ENCODE results near the gene MND1. TPM values are rescaled to one million over a fixed set of nuclear protein-coding genes. Genes with fewer than 3 reads are reported as not detected.

Gene MND1, protein sequence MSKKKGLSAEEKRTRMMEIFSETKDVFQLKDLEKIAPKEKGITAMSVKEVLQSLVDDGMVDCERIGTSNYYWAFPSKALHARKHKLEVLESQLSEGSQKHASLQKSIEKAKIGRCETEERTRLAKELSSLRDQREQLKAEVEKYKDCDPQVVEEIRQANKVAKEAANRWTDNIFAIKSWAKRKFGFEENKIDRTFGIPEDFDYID
- polyA plus RNA-seq (2013, experiment 1 of 2), result 24.0 TPM
- 29.1 TPM for polyA plus RNA-seq (2013, experiment 2 of 2)

DNA sequence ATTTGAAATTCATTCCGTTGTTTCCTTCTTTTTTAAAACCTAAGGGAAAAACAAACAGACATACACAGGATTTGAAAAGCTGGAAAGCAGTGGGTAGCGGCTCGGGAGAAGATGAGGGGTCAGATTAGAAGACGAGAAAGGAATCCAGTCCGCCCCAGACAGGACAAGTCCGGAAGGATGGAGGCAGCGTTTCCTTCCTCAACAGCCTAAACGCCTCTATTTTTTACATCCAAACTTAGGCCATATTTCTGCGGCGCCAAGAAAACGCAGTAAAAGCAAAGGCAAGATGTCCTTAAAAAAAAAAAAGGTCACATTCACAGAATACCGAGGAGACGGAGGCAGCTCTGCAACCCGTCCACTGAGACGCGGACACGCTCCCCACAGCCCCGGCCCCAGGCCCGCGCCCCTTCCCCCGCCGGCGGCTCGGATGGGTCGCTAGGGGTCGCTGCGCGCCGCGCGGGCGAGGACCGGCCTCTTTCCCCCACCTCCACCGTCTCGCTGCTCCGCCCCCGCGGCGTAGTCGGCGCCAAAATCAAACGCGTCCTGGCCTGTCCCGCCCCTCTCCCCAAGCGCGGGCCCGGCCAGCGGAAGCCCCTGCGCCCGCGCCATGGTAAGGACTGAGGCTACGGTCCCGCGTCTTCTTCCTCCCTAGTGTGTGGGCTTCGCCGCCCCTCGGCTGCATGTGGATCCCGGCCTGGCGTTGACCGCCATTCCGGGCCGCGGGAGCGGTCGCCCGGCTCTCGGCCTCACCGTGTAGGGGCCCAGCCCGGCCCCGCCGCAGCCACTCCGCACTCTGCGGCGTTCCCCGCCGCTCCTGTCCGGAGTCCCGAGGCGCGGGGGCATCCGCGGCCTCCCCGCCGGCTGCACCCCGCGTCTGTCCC, at the start of gene MND1:
Gene MND1, plus strand, starts transcription at position 558 of the 881 bp plus-strand sequence. Its CDS starts 50 bp downstream, at position 608.
- peak within 1 kb of the TSS; percentile 95 for H3K27ac ChIP-seq (ENCODE audit: low read depth, low read length)
- peaks cover 16% of the 10 kb centered on the region for H3K4me1 ChIP-seq (ENCODE audit: insufficient read depth, low read length)
- H3K4me3 ChIP-seq (ENCODE audit: low read length), result peak within 1 kb of the TSS; percentile 67
- no peaks in the 10 kb centered on the region for H3K36me3 ChIP-seq (ENCODE audit: insufficient read depth, low read length)
- WGBS, result 2% methylated on average over 86 of the region's 86 CpGs
- H3K27me3 ChIP-seq (ENCODE audit: insufficient read depth, low read length), result no peaks in the 10 kb centered on the region
- H3K9ac ChIP-seq (ENCODE audit: low read depth, low read length), result peak within 1 kb of the TSS; percentile 94
- H3K9me3 ChIP-seq (ENCODE audit: insufficient read depth, low read depth, low read length), result no peaks in the 10 kb centered on the region

DNA sequence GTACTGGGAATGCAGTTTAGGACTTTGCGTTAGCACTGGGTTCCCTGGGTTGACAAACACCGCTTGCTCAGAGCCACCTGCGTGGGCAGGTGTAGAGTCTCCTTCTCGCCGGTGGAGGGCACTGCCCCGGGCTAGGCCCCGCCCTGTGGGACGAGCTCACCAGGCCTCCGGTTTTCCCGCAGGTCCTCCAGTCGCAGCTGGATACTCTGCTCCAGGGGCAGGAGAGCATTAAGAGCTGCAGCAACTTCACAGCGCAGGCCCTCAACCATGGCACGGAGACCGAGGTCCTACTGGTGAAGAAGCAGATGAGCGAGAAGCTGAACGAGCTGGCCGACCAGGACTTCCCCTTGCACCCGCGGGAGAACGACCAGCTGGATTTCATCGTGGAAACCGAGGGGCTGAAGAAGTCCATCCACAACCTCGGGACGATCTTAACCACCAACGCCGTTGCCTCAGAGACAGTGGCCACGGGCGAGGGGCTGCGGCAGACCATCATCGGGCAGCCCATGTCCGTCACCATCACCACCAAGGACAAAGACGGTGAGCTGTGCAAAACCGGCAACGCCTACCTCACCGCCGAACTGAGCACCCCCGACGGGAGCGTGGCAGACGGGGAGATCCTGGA, 49.2 kb upstream of the MND1 start:
- 92% methylated on average over 40 of the region's 40 CpGs for WGBS
- H3K36me3 ChIP-seq (ENCODE audit: insufficient read depth, low read length), result peaks cover 77% of the 10 kb centered on the region

DNA sequence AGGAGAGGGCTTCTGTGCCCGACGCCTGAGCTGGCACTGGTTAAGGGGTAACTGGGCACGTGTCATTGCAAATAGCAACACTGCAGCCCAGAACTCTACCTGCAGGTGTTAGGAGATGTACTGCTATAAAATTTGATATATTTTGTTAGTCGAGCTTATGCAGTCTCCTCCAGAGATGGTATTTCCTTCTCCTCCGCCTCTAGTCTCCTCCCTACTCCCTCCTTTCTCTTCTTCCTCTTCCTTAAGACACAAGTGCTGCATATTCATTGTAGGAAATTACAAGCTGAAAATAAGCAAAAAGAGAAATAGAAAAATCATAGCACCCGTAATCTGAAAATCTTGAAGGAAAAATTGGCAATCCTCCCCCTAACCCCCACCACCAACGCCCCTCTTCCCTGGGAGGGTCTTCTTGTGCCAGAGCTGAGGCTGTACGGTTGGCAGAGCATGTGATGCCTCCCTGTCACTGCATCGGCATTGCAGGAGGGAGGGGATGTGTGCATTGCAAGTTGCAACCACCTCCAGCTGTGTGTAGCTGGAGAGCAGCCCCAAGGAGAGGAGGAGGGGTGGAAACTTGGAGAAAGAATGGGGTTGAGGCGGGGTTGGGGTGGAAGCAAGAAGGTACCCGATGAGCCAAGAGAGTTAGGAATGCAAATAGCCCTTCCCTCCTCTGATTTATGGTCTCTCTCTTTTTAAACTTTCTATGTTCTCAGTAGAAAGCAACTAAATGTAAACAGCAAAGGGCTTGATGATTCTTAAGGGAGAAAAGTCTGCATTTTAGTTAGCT, 48.3 kb upstream of the MND1 start:
- peaks cover 79% of the 10 kb centered on the region for H3K36me3 ChIP-seq (ENCODE audit: insufficient read depth, low read length)
- H3K4me3 ChIP-seq (ENCODE audit: low read length), result no peak overlapping the region
- peaks cover 22% of the 10 kb centered on the region for H3K9me3 ChIP-seq (ENCODE audit: insufficient read depth, low read depth, low read length)
- H3K9ac ChIP-seq (ENCODE audit: low read depth, low read length), result no peak overlapping the region
- no peak overlapping the region for H3K27ac ChIP-seq (ENCODE audit: low read depth, low read length)
- no peaks in the 10 kb centered on the region for H3K27me3 ChIP-seq (ENCODE audit: insufficient read depth, low read length)
- peaks cover 10% of the 10 kb centered on the region; the same call in 1 of the 2 replicates for H3K4me1 ChIP-seq (ENCODE audit: insufficient read depth, low read length)
- WGBS, result 84% methylated on average over 10 of the region's 11 CpGs

More for the DNA sequence above, 49.2 kb upstream of the MND1 start:
- Histone ChIP-seq H3K4me1 (ENCODE audit: insufficient read depth, low read length) (peaks cover 10% of the 10 kb centered on the region; the same call in 1 of the 2 replicates), H3K4me3 (ENCODE audit: low read length) (no peak overlapping the region), H3K9ac (ENCODE audit: low read depth, low read length) (no peak overlapping the region), H3K9me3 (ENCODE audit: insufficient read depth, low read depth, low read length) (peaks cover 21% of the 10 kb centered on the region), H3K27me3 (ENCODE audit: insufficient read depth, low read length) (no peaks in the 10 kb centered on the region), H3K27ac (ENCODE audit: low read depth, low read length) (no peak overlapping the region)

DNA sequence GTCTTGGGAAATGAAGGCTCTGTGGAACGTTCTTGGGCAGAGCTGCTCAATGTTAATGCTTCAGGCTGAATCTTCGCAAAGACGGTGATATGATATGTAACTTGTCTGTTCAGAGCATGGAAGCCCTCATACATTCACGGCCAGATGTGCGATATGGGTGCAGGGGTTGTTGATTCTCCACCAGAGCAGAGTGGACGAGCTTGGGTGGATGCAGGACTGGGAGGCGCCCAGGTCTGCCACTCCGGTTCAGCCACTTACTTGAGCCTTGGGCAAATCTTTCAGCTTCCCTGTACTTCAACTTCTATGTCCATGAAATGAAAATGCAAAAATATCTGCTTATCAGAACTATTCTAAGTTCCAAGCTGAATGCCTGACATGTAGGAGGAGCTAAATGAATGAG, 47.4 kb upstream of the MND1 start:
- Histone ChIP-seq H3K9me3 (ENCODE audit: insufficient read depth, low read depth, low read length) (peaks cover 22% of the 10 kb centered on the region), H3K27ac (ENCODE audit: low read depth, low read length) (no peak overlapping the region), H3K4me3 (ENCODE audit: low read length) (no peak overlapping the region), H3K9ac (ENCODE audit: low read depth, low read length) (no peak overlapping the region), H3K4me1 (ENCODE audit: insufficient read depth, low read length) (peaks cover 10% of the 10 kb centered on the region; the same call in 1 of the 2 replicates), H3K27me3 (ENCODE audit: insufficient read depth, low read length) (no peaks in the 10 kb centered on the region), H3K36me3 (ENCODE audit: insufficient read depth, low read length) (peaks cover 71% of the 10 kb centered on the region)
- 98% methylated on average over 8 of the region's 8 CpGs for WGBS

DNA sequence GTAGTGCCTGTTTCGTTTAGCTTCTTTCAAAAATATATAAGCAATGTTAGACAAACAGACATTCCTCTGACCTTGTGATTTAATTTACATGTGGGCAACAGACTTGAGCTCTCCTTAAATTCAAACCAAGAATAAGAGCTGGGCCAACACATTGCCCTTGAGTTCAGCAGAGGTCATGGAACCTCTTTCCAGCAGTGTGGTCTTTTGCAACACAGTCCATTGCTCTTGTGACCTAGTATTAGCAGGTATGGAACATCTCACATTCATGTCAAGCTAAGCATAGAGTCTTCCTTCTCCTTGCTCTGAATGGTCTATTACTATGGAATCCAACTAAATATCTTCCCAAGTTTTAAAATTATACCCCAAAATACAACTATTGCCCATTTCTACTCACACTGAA, 33.7 kb upstream of the MND1 start:
- H3K9ac ChIP-seq (ENCODE audit: low read depth, low read length), result no peak overlapping the region
- no peak overlapping the region for H3K27ac ChIP-seq (ENCODE audit: low read depth, low read length)
- H3K27me3 ChIP-seq (ENCODE audit: insufficient read depth, low read length), result no peaks in the 10 kb centered on the region
- H3K4me1 ChIP-seq (ENCODE audit: insufficient read depth, low read length), result no peaks in the 10 kb centered on the region
- WGBS, result 100% methylated on average over 1 of the region's 1 CpG
- H3K36me3 ChIP-seq (ENCODE audit: insufficient read depth, low read length), result peaks cover 11% of the 10 kb centered on the region
- no peak overlapping the region for H3K4me3 ChIP-seq (ENCODE audit: low read length)
- H3K9me3 ChIP-seq (ENCODE audit: insufficient read depth, low read depth, low read length), result no peaks in the 10 kb centered on the region

DNA sequence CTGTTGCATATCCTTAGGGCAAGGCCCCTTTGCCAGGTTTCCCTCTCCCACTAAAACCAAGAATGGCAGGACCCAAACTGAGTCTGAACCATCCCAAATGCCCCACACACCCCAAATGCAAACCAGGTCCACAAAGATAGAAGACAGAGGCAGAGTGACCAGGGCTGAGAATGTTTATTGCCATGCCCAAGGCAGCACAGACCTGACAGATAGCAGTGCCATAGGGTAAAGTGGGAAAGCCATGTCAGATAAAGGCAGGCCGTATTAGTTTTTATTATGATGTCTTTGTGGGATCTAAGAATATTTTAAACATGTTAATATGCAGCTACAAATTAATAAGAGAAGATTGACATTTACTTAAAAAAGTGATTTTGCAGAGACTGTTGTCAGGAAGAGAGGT, 29.6 kb upstream of the MND1 start:
- Histone ChIP-seq H3K27ac (ENCODE audit: low read depth, low read length) (no peak overlapping the region), H3K36me3 (ENCODE audit: insufficient read depth, low read length) (peaks cover 24% of the 10 kb centered on the region), H3K27me3 (ENCODE audit: insufficient read depth, low read length) (no peaks in the 10 kb centered on the region), H3K4me1 (ENCODE audit: insufficient read depth, low read length) (no peaks in the 10 kb centered on the region), H3K4me3 (ENCODE audit: low read length) (no peak overlapping the region), H3K9me3 (ENCODE audit: insufficient read depth, low read depth, low read length) (no peaks in the 10 kb centered on the region), H3K9ac (ENCODE audit: low read depth, low read length) (no peak overlapping the region)
- WGBS, result 100% methylated on average over 1 of the region's 1 CpG

DNA sequence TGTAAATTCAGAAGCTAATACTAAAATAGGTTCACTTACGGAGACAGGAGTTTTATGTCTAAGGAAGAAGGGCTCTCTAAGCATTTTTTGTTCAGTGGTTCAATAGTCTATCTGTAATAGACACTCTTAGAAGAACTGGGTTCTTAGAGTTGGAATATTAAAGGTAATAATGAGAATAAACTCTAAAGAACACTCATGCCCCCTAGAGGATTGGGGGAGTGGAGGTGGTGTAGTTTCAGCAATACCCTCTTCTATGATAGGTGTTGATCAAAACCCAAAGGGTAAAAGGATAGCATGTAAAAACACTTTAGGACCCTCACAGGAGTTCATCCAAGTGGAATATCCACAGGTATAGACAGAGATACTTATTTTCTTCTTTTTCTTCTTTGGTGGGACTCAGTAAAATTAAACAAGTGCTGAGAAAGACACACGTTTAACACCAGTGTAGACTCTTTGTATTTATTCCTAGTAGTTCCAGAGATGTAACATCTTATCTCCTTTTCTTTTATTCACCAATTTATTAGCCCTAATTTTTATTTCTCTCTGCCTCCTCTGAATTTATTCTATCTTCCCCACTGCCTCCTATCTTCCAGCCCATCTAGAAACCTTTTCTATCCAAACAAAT, 25.7 kb upstream of the MND1 start:
- 100% methylated on average over 2 of the region's 2 CpGs for WGBS
- H3K9ac ChIP-seq (ENCODE audit: low read depth, low read length), result no peak overlapping the region
- H3K27me3 ChIP-seq (ENCODE audit: insufficient read depth, low read length), result no peaks in the 10 kb centered on the region
- no peaks in the 10 kb centered on the region for H3K4me1 ChIP-seq (ENCODE audit: insufficient read depth, low read length)
- H3K27ac ChIP-seq (ENCODE audit: low read depth, low read length), result no peak overlapping the region
- no peak overlapping the region for H3K4me3 ChIP-seq (ENCODE audit: low read length)
- H3K9me3 ChIP-seq (ENCODE audit: insufficient read depth, low read depth, low read length), result no peaks in the 10 kb centered on the region
- peaks cover 37% of the 10 kb centered on the region for H3K36me3 ChIP-seq (ENCODE audit: insufficient read depth, low read length)

DNA sequence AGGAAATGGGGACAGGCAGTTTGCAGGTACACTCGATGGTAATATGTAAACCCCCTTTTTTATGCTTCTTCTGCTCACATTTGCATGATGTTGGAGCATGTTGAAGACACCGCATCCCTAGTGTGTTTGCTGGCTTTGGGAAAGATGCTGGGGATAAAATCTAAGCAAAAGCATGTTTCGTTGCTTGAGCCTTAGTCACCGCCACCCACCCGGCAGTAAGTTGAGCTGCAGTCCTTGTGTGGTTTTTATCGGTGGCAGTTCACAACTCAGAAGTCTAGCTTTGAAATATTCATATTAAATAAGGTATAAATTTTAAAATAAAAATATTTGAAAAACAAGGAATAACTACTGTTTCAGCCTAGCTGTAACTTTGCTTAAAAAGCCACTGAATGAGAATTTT, 21.7 kb upstream of the MND1 start:
- 97% methylated on average over 5 of the region's 6 CpGs for WGBS
- H3K4me1 ChIP-seq (ENCODE audit: insufficient read depth, low read length), result no peaks in the 10 kb centered on the region
- H3K27me3 ChIP-seq (ENCODE audit: insufficient read depth, low read length), result no peaks in the 10 kb centered on the region
- no peak overlapping the region for H3K27ac ChIP-seq (ENCODE audit: low read depth, low read length)
- H3K9me3 ChIP-seq (ENCODE audit: insufficient read depth, low read depth, low read length), result no peaks in the 10 kb centered on the region
- no peak overlapping the region for H3K9ac ChIP-seq (ENCODE audit: low read depth, low read length)
- H3K4me3 ChIP-seq (ENCODE audit: low read length), result no peak overlapping the region
- peaks cover 46% of the 10 kb centered on the region for H3K36me3 ChIP-seq (ENCODE audit: insufficient read depth, low read length)

DNA sequence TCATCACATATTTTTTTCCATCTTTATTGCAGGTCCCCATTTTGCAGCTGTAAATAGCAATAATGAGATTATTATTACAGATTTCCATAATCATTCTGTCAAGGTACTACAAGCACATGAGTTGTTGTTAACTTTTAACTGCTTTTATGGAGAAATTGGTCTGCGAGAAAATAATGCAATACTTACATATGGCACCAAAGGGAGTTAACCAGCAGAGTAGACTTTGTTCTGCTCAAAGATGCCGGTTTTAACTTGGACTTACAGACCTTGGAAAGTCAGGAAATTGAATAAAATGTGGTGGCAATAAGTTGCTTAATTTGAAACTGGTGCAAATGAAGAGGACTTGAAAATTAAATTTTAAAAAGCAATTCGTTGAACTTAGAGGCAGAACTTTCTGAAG, 20.4 kb upstream of the MND1 start:
- no peak overlapping the region for H3K4me3 ChIP-seq (ENCODE audit: low read length)
- no peaks in the 10 kb centered on the region for H3K9me3 ChIP-seq (ENCODE audit: insufficient read depth, low read depth, low read length)
- 96% methylated on average over 3 of the region's 3 CpGs for WGBS
- H3K4me1 ChIP-seq (ENCODE audit: insufficient read depth, low read length), result no peaks in the 10 kb centered on the region
- H3K27ac ChIP-seq (ENCODE audit: low read depth, low read length), result no peak overlapping the region
- no peak overlapping the region for H3K9ac ChIP-seq (ENCODE audit: low read depth, low read length)
- no peaks in the 10 kb centered on the region for H3K27me3 ChIP-seq (ENCODE audit: insufficient read depth, low read length)
- peaks cover 55% of the 10 kb centered on the region for H3K36me3 ChIP-seq (ENCODE audit: insufficient read depth, low read length)

DNA sequence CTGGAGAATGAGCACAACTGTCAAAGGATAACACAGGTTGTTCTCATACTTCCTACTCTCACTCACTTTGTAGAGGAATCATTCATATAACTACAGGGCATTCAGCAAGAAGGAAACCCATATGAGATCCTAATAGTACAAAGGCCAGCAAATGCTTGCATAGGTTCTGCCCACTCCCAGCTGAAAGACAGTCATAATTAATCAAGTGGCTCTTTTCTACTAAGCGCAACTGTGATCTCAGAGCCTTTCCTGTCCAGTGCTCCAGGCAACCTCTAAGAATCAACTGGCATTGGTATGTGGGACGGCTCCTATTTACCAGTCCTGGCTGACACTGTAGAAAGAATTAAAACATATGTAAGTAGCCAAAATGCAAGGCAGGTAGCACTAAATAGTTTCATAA, 18.9 kb upstream of the MND1 start:
- peaks cover 56% of the 10 kb centered on the region for H3K36me3 ChIP-seq (ENCODE audit: insufficient read depth, low read length)
- H3K9ac ChIP-seq (ENCODE audit: low read depth, low read length), result no peak overlapping the region
- no peak overlapping the region for H3K27ac ChIP-seq (ENCODE audit: low read depth, low read length)
- H3K9me3 ChIP-seq (ENCODE audit: insufficient read depth, low read depth, low read length), result no peaks in the 10 kb centered on the region
- 91% methylated on average over 2 of the region's 2 CpGs for WGBS
- H3K4me3 ChIP-seq (ENCODE audit: low read length), result no peak overlapping the region
- H3K4me1 ChIP-seq (ENCODE audit: insufficient read depth, low read length), result no peaks in the 10 kb centered on the region
- H3K27me3 ChIP-seq (ENCODE audit: insufficient read depth, low read length), result no peaks in the 10 kb centered on the region

All from HUES64 (cell line).